ENCODE measurements around the gene CD82.
"Not testable (repeated sequence)": the region's sequence is repeated elsewhere in the genome, so short reads cannot be mapped to it uniquely, and the experiment has no call there.

DNA sequence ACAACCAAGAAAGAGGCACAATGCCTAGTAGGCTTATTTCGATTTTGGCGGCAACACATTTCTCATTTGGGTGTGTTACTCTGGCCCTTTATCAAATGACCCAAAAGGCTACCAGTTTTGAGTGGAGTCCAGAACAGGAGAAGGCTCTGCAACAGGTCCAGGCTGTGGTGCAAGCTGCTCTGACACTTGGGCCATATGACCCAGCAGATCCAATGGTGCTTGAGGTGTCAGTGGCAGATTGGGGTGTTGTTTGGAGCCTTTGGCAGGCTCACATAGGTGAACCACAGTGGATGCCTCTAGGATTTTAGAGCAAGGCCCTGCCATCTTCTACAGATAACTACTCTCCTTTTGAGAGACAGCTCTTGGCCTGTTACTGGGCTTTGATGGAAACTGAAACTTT is 17.9 kb upstream of the CD82 start:
- TF ChIP-seq, protein P1, sequence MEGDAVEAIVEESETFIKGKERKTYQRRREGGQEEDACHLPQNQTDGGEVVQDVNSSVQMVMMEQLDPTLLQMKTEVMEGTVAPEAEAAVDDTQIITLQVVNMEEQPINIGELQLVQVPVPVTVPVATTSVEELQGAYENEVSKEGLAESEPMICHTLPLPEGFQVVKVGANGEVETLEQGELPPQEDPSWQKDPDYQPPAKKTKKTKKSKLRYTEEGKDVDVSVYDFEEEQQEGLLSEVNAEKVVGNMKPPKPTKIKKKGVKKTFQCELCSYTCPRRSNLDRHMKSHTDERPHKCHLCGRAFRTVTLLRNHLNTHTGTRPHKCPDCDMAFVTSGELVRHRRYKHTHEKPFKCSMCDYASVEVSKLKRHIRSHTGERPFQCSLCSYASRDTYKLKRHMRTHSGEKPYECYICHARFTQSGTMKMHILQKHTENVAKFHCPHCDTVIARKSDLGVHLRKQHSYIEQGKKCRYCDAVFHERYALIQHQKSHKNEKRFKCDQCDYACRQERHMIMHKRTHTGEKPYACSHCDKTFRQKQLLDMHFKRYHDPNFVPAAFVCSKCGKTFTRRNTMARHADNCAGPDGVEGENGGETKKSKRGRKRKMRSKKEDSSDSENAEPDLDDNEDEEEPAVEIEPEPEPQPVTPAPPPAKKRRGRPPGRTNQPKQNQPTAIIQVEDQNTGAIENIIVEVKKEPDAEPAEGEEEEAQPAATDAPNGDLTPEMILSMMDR (IDR thresholded peaks at IDR 0.05), result not testable (repeated sequence)
- not testable (repeated sequence) for TF ChIP-seq EZH2 (IDR thresholded peaks at IDR 0.05)
